H54 (cell line): ENCODE measurements around the gene KPNA4.
"Not testable (repeated sequence)": the region's sequence is repeated elsewhere in the genome, so short reads cannot be mapped to it uniquely, and the experiment has no call there.

Experiments
- DNase-seq: peaks from one replicate; pipeline ENCODE4 v3.0.0; 2011; ENCODE audit warnings: low spot score, mixed read lengths; ENCODE audit not compliant: insufficient read length
- FAIRE-seq: peaks from 3 replicates; lab custom pipeline; 2011; peaks lifted over from hg19 to GRCh38; lab: Jason Lieb, UNC
- POLR2A ChIP-seq: IDR thresholded peaks from 2 replicates; pipeline ENCODE4 v1.6.1; 2011; ENCODE audit warnings: low read depth, mild to moderate bottlenecking, low read length

The KPNA4 gene, protein sequence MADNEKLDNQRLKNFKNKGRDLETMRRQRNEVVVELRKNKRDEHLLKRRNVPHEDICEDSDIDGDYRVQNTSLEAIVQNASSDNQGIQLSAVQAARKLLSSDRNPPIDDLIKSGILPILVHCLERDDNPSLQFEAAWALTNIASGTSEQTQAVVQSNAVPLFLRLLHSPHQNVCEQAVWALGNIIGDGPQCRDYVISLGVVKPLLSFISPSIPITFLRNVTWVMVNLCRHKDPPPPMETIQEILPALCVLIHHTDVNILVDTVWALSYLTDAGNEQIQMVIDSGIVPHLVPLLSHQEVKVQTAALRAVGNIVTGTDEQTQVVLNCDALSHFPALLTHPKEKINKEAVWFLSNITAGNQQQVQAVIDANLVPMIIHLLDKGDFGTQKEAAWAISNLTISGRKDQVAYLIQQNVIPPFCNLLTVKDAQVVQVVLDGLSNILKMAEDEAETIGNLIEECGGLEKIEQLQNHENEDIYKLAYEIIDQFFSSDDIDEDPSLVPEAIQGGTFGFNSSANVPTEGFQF

GRCh38 chr3:160565442-160566403, at the start of gene KPNA4:
TSS of gene KPNA4 (minus strand) at chr3:160565571. CDS start at chr3:160565282, 289 bp downstream.
- peak; percentile 86 for TF ChIP-seq POLR2A
- FAIRE-seq: peak; percentile 99
- DNase-seq: peak; percentile 98

DNA sequence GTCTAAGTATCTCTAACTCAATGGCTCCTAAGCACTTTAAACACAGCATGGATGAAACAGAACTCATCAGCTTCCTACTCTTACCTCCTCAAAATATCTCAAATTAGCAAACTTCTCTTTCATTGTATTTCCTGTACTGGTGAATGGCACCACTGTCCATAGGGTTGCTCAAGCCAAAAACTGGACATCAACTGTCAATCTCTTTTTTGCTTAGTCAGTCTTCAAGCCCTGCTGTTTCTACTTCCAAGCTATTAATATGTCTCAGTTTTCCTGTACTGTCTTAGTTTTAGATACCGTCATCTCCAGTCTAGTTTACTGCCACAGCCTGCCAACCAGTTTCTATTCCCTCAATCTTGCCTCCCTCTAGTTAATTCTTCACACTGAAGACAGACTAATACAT, 48.3 kb upstream of the KPNA4 start:
- DNase-seq: no peak
- TF ChIP-seq POLR2A: no peak
- FAIRE-seq: no peak

- DNase-seq: no peak
- TF ChIP-seq POLR2A: no peak
- FAIRE-seq: no peak
Measured at GRCh38 chr3:160612386-160613075, 47.2 kb upstream of the KPNA4 start.

- TF ChIP-seq POLR2A: no peak
- no peak for DNase-seq
- FAIRE-seq: no peak
Measured at GRCh38 chr3:160611141-160611540, 45.8 kb upstream of the KPNA4 start.

DNA sequence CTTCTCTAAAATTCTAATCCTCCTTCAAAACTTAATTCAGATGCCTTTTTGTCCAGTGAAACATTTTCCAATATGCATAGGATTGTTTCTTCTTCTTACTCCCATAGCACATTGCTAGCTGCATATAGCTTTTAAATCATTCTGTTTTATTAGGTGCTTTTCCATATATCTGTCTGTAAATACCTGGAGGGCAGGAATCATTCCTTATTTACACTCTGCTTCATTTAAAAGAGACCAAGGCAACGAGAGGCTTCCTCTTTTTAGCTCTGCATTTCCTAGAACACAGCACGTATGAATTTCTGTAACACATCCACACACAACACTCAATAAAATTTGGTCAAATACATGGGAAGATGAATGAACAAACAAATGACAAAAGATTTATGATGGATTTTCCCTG, 43.5 kb upstream of the KPNA4 start:
- no peak for DNase-seq
- FAIRE-seq: no peak
- TF ChIP-seq POLR2A: no peak

DNA sequence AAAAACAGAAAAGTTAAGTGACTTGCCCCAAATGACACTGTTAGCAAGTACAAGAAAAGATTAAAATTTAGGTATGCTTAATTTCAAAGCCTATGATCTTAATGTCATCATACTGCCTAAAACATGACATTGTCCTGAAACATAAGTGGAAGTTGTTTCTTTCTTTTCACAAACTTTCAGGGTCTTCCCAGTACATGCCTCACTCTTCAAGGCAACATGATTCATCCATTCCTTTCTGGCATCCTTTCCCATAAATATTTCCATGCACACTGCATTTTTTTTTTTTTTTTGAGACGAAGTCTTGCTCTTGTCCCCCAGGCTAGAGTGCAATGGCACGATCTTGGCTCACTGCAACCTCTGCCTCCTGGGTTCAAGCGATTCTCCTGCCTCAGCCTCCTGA, 42.5 kb upstream of the KPNA4 start:
- TF ChIP-seq POLR2A: no peak
- FAIRE-seq (no peak), DNase-seq (no peak)

- no peak for DNase-seq
- TF ChIP-seq POLR2A: no peak
- no peak for FAIRE-seq
Measured at GRCh38 chr3:160605315-160605714, 39.9 kb upstream of the KPNA4 start.

- DNase-seq, FAIRE-seq: not testable (repeated sequence)
Measured at GRCh38 chr3:160603845-160604244, 38.5 kb upstream of the KPNA4 start.

- FAIRE-seq: no peak
- TF ChIP-seq POLR2A: no peak
- DNase-seq: no peak
Measured at GRCh38 chr3:160602259-160602658, 36.9 kb upstream of the KPNA4 start.

DNA sequence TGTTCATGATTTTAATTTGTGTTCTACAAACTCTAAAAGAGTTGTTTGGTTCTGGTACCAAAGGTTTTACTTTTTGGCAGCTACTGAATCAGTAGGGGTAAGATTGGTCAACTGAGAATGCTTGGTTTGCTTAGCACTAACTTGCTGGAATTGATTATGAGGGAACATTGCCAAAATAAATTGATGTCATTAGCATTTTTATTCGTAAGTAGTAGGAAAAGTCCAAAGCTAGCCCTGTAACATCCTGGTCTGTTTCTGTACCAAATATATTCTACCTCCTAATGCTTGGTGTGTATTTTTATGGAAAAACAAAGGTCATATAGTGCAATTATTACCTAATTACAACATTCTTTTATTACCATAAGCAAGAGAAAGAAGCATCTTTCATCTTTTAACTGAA, 35.9 kb upstream of the KPNA4 start:
- TF ChIP-seq POLR2A: no peak
- no peak for FAIRE-seq
- no peak for DNase-seq

DNA sequence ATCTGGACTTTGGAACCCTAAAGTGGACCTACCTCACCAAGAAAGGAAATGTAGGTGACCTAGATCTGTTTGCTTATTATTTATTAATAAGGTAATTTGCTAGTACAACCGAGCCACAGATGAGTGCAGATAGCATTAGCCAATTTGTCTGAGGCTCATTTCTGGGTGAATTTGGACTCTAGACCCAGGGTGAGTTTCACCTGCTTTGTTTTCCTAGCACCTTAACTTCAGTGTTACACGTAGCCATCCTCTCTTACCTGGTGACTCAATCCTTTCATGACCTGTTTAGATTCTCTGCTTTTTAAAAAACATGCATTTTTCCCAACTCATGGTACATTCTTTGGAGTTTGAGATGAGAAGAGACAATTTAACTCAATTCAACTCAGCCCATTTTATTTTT, 33.5 kb upstream of the KPNA4 start:
- FAIRE-seq: no peak
- no peak for DNase-seq
- TF ChIP-seq POLR2A: no peak

DNA sequence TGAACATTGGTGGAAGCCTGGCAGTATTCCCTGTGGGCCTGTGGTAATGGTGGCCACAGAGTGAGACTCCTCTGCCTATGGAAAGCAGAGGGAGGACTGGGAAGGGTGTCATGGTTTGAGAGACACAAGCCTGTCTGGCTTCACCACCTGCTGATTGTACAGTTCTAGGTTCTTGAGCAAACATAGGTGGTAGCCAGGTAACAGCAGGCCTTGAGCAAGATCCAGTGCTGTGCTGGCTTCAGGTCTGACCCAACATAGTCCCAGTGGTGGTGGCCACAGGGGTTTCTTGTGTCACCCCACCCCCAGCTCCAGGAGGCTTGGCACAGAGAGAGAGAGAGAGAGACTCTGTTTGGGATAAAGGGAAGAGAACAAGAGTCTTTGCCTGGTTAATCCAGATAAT, 22.7 kb upstream of the KPNA4 start:
- DNase-seq (no peak), FAIRE-seq (no peak)
- no peak for TF ChIP-seq POLR2A

- no peak for TF ChIP-seq POLR2A
- DNase-seq: no peak
- FAIRE-seq: no peak
Measured at GRCh38 chr3:160587105-160587504, 21.7 kb upstream of the KPNA4 start.
